HG02885 (cell line): ENCODE measurements around the gene BFSP2.

Experiments
- ATAC-seq: cut with Tn5 transposase; IDR thresholded peaks from one replicate; pipeline ENCODE4 v1.9.1; 2021; ENCODE audit warnings: mild to moderate bottlenecking; ENCODE audit not compliant: unreplicated experiment, poor library complexity

Gene BFSP2

GRCh38 chr3:133400006-133400515, at the start of gene BFSP2:
Gene BFSP2 (plus strand): TSS chr3:133400056. CDS start chr3:133400084, 28 bp downstream.
- no peak for ATAC-seq

- ATAC-seq = no peak
These were observed 45.1 kb upstream of the BFSP2 start for GRCh38 chr3:133354721-133355120.

GRCh38 chr3:133360476-133360875, 39.4 kb upstream of the BFSP2 start:
- no peak for ATAC-seq

- no peak for ATAC-seq
These were observed 38.8 kb upstream of the BFSP2 start for GRCh38 chr3:133361011-133361410.

GRCh38 chr3:133361435-133361834, 38.4 kb upstream of the BFSP2 start:
- no peak for ATAC-seq

GRCh38 chr3:133362539-133362938, 37.3 kb upstream of the BFSP2 start:
- no peak for ATAC-seq

GRCh38 chr3:133364704-133365103, 35.2 kb upstream of the BFSP2 start:
- ATAC-seq = no peak

- no peak for ATAC-seq
These were observed 32.9 kb upstream of the BFSP2 start for GRCh38 chr3:133366921-133367320.

GRCh38 chr3:133367403-133367802, 32.5 kb upstream of the BFSP2 start:
- ATAC-seq = no peak

- ATAC-seq = no peak
These were observed 31.9 kb upstream of the BFSP2 start for GRCh38 chr3:133367956-133368355.

GRCh38 chr3:133368371-133369067, 31.3 kb upstream of the BFSP2 start:
- no peak for ATAC-seq

GRCh38 chr3:133369068-133369440, 30.8 kb upstream of the BFSP2 start:
- ATAC-seq = no peak

- no peak for ATAC-seq
These were observed 28.7 kb upstream of the BFSP2 start for GRCh38 chr3:133371181-133371580.

- no peak for ATAC-seq
These were observed 28.2 kb upstream of the BFSP2 start for GRCh38 chr3:133371676-133372075.

GRCh38 chr3:133374708-133375402, 25.0 kb upstream of the BFSP2 start:
- ATAC-seq = no peak

- ATAC-seq = no peak
These were observed 24.5 kb upstream of the BFSP2 start for GRCh38 chr3:133375403-133375745.

GRCh38 chr3:133376810-133377209, 23.0 kb upstream of the BFSP2 start:
- ATAC-seq = no peak

- ATAC-seq = no peak
These were observed 22.5 kb upstream of the BFSP2 start for GRCh38 chr3:133377396-133377795.

- no peak for ATAC-seq
These were observed 19.9 kb upstream of the BFSP2 start for GRCh38 chr3:133379926-133380325.

- ATAC-seq = no peak
These were observed 19.2 kb upstream of the BFSP2 start for GRCh38 chr3:133380481-133381225.
